Stimulated activated effector memory CD8-positive, alpha-beta T cell treated with anti-CD3 and anti-CD28 coated beads, Interleukin-12 subunit alpha, Interleukin-12 subunit beta, amount 100 ng/mL, for 72 hours (primary cell): ENCODE measurements around the gene CMA1.
"Not testable (repeated sequence)": the region's sequence is repeated elsewhere in the genome, so short reads cannot be mapped to it uniquely, and the experiment has no call there.

Experiments
- ATAC-seq: fragments of 150-1000 bp; cut with Tn5 transposase; 2 replicates; pipeline ENCODE4 v1.10.0; 2021
- DNase-seq, 2 donors: peaks; one replicate each; pipeline ENCODE4 v3.0.0; 2021 to 2022; ENCODE audit warnings: low spot score in 2 of 2
- H3K27ac Mint-ChIP-seq: one replicate; pipeline ENCODE4 v1.8.0; 2022; ENCODE audit warnings: mild to moderate bottlenecking, mixed read lengths
- H3K36me3 Mint-ChIP-seq: one replicate; pipeline ENCODE4 v1.8.0; 2022; ENCODE audit warnings: mild to moderate bottlenecking, mixed read lengths
- H3K4me1 Mint-ChIP-seq: one replicate; pipeline ENCODE4 v1.8.0; 2022; ENCODE audit warnings: mixed read lengths
- H3K4me3 Mint-ChIP-seq: one replicate; pipeline ENCODE4 v1.8.0; 2022; ENCODE audit warnings: mild to moderate bottlenecking, mixed read lengths
- H3K9me3 Mint-ChIP-seq: one replicate; pipeline ENCODE4 v1.8.0; 2022; ENCODE audit warnings: mixed read lengths

The CMA1 gene

DNA sequence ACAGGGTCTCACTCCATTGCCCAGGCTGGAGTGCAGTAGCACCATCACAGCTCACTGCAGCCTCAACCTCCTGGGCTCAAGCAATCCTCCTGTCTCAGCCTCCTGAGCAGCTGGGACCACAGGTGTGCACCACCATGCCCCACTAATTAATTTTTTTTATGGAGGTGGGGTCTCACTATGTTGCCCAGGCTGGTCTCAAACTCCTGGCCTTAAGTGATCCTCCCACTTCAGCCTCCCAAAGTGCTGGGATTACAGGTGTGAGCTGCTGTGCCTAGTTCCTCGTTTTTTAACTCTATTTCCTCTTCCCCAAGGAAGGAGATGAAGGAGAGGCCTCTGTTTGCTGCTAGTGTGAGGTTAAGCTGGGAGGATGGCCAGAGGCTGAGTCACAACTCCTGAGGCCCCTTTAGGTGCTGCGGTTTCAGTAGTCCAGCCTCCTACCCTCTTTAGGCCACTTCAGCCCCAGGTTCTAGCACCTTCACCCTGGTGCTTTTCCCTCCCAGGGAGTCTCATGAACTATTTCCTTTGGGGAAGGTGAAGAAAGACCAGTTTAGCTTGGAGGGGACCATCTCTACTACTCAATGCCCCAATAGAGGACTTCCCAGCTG lies 25.3 kb downstream of the CMA1 start:
- not testable (repeated sequence) for H3K9me3 Mint-ChIP-seq, ATAC-seq, H3K4me3 Mint-ChIP-seq, H3K36me3 Mint-ChIP-seq, DNase-seq
- peaks cover 24% of the 10 kb centered on the region for H3K4me1 Mint-ChIP-seq
- peak overlapping the region; percentile 56 for H3K27ac Mint-ChIP-seq

DNA sequence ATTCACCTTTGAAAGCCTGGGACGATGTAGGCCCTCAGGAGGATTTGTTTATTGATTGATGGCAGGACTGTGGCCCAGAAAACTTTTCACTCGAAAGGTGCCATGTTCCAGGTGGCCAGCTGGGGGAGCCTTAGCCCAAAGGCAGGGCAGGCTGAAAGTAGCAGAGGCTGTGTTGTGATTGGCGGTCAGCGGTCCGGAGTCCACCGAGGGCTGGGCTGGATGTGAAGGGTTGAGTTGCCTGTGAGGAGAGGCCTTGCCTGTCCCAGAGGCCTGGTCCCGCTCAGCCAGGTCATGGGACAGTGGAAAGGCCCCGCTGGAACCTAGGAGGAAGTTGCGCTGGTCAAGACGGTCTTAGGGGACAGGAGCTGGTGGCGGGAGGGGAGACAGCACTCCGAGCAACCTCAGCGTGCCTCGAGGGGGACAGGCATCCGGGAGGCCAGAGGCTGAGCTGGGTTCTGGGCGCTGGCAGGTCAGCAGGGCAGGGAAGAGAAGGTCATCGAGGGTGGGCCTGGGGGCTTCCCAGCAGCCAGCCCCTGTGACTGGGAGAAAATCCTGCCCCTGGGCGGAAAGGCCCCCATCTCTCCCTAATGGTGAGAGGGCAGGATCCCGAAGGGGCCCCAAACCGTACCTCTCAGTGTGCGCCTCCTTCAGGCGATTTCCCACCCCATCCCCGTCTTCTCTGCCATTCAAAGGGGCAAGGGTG lies 26.3 kb downstream of the CMA1 start:
- no peaks in the 10 kb centered on the region for H3K9me3 Mint-ChIP-seq
- peaks cover 24% of the 10 kb centered on the region for H3K4me1 Mint-ChIP-seq
- H3K4me3 Mint-ChIP-seq, result peak overlapping the region; percentile 64
- peak; percentile 50 to 78 for DNase-seq
- ATAC-seq, result peak; percentile 86
- no peaks in the 10 kb centered on the region for H3K36me3 Mint-ChIP-seq
- peak overlapping the region; percentile 89 for H3K27ac Mint-ChIP-seq

DNA sequence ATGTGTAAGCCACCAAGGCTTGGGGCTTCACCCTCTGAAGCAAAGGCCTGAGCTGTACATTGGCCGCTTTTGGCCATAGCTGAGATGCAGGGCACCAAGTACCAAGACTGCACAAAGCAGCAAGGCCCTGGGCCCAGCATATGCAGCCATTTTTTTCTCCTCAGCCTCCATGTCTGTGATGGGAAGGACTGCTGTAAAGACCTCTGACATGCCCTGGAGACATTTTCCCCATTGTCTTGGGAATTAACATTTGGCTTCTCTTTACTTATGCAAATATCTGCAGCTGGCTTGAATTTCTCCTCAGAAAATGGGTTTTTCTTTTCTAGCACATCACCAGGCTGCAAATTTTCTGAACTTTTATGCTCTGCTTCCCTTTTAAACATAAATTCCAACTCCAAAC lies 28.1 kb downstream of the CMA1 start:
- H3K4me1 Mint-ChIP-seq, result peaks cover 24% of the 10 kb centered on the region
- ATAC-seq, result not testable (repeated sequence)

DNA sequence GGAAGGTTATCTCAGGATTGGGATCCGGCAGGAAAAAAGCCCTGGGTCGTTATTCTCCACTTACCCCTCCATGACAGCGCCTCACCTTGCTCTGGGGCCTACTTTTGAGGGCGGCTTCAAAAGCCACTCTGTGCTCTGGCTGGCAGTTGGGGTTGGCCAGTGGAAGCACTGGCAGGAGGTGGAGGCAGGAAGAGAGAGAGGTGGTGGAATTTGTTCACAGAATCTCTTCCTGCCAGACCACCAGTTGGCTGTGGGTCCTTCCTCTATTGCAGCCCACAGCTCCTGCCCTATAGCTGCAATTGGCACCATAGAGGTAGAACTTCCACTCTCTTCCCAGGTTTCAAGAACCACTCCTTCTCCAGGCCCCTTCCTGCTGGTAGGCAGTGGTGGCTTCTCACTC lies 32.8 kb downstream of the CMA1 start:
- ATAC-seq, result no peak
- Mint-ChIP-seq H3K9me3 (no peaks in the 10 kb centered on the region), H3K36me3 (no peaks in the 10 kb centered on the region), H3K4me1 (no peaks in the 10 kb centered on the region), H3K4me3 (no peak overlapping the region), H3K27ac (no peak overlapping the region)
- DNase-seq, result no peak

More for the DNA sequence above, 28.1 kb downstream of the CMA1 start:
- not testable (repeated sequence) for H3K9me3 Mint-ChIP-seq, H3K36me3 Mint-ChIP-seq, DNase-seq, H3K4me3 Mint-ChIP-seq, H3K27ac Mint-ChIP-seq

DNA sequence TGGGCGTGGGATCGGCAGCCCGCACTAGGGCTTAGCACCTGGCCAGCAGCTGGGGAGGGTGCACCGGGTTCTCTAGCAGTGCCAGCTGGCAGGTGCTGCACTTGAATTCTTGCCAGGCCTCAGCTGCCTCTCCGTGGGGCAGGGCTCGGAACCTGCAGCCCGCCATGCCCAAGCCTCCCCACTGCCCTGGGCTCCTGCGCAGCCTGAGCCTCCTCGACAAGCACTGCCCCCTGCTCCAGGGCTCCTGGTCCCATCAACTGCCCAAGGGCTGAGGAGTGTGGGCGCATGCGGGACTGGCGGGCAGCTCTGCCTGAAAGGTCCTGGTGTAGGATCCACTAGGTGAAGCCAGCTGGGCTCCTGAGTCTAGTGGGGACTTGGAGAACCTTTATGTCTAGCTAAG lies 34.9 kb downstream of the CMA1 start:
- H3K4me3 Mint-ChIP-seq, result no peak overlapping the region
- no peak overlapping the region for H3K27ac Mint-ChIP-seq
- DNase-seq, result no peak
- no peak for ATAC-seq
- no peaks in the 10 kb centered on the region for H3K9me3 Mint-ChIP-seq
- H3K36me3 Mint-ChIP-seq, result no peaks in the 10 kb centered on the region
- H3K4me1 Mint-ChIP-seq, result no peaks in the 10 kb centered on the region

DNA sequence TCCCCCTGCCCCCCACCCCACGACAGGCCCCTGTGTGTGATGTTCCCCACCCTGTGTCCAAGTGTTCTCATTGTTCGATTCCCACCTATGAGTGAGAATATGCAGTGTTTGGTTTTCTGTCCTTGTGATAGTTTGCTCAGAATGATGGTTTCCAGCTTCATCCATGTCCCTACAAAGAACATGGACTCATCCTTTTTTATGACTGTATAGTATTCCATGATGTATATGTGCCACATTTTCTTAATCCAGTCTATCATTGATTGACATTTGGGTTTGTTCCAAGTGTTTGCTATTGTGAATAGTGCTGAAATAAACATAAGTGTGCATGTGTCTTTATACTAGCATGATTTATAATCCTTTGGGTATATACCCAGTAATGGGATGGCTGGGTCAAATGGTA lies 37.6 kb downstream of the CMA1 start:
- H3K4me1 Mint-ChIP-seq, H3K36me3 Mint-ChIP-seq, H3K9me3 Mint-ChIP-seq, H3K4me3 Mint-ChIP-seq, ATAC-seq, DNase-seq, H3K27ac Mint-ChIP-seq: not testable (repeated sequence)

DNA sequence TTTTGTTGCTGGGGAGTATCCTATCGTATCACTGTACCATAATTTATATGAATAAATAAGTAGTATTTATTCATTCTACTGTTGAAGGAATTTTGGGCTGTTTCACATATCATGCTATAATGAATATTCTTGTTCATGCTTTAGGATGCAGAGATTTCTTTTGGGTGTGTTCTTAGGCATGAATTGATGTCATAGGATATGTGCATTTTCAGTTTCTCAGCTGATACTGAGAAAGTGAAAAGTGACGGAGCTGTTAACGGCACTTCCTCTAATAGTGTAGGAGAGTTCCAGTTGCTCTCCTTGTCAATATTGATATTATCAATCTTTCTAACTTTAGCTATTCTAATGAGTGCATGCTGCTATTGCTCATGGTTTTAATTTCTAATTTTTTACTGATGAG lies 42.3 kb downstream of the CMA1 start:
- Mint-ChIP-seq H3K4me3 (no peak overlapping the region), H3K36me3 (no peaks in the 10 kb centered on the region), H3K9me3 (no peaks in the 10 kb centered on the region), H3K4me1 (peaks cover 24% of the 10 kb centered on the region), H3K27ac (no peak overlapping the region)
- ATAC-seq (no peak), DNase-seq (no peak)

DNA sequence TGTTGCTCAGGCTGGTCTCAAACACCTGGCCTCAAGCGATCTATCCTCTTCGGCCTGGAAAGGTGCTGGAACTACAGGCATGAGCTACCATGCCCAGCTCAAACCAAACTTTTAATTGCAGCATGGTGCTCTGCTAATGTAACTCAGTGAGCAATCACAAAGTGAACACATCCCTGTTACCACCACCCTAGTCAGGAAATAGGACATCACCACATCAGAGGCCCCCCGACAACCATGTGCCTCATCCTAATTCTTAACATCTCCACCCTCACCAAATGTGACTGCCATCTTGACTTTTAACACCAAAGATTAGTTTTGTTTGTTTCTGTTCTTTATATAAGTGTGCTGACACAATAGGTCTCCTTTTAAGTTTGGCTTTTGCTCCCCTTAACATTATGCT lies 42.7 kb downstream of the CMA1 start:
- no peaks in the 10 kb centered on the region for H3K36me3 Mint-ChIP-seq
- ATAC-seq (no peak), DNase-seq (no peak)
- no peak overlapping the region for H3K27ac Mint-ChIP-seq
- H3K4me3 Mint-ChIP-seq, result no peak overlapping the region
- peaks cover 24% of the 10 kb centered on the region for H3K4me1 Mint-ChIP-seq
- no peaks in the 10 kb centered on the region for H3K9me3 Mint-ChIP-seq

DNA sequence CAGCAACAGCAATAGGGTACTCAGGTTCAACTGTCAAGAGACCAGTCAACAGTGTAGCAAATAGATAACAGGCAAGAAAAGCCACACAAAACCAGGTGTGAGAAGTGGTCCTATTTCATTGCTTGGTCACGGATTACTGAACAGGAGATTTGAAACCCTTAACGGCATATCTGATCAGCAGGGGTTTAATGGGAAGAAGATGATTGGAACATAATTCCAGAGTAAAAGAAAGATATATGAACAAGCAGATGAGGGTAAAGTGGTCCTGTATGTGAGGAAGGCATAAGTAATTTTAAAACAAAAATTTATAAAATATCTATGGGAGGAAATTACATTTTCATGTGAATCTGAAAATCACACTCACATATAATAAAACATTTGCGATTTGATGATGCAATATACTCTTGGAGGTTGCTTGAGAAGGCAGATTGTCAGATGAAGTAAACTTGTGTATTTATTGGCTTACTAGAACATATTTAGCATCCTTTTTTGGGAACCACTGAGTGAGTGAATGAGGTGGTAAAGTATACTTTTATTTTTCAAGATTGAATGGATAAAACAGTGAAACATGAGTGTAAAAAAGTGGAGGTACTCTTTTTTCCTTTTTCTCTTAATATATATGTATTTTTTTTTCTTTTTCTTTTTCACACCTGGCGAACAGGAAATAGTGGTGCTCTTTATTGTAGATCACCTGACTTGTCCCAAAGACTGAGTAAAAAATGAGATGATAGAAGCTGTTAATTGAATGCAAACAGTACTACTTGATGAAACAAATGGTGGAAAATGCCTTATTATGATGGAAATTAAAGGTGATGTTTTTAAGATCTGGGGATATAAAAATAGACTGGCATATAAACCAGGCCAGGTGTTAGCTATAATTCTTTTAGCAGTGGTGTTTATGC lies 43.9 kb downstream of the CMA1 start:
- H3K36me3 Mint-ChIP-seq, result no peaks in the 10 kb centered on the region
- H3K4me3 Mint-ChIP-seq, result no peak overlapping the region
- peak overlapping the region; percentile 4 for H3K27ac Mint-ChIP-seq
- no peak for DNase-seq
- peaks cover 24% of the 10 kb centered on the region for H3K4me1 Mint-ChIP-seq
- no peak for ATAC-seq
- H3K9me3 Mint-ChIP-seq, result no peaks in the 10 kb centered on the region

DNA sequence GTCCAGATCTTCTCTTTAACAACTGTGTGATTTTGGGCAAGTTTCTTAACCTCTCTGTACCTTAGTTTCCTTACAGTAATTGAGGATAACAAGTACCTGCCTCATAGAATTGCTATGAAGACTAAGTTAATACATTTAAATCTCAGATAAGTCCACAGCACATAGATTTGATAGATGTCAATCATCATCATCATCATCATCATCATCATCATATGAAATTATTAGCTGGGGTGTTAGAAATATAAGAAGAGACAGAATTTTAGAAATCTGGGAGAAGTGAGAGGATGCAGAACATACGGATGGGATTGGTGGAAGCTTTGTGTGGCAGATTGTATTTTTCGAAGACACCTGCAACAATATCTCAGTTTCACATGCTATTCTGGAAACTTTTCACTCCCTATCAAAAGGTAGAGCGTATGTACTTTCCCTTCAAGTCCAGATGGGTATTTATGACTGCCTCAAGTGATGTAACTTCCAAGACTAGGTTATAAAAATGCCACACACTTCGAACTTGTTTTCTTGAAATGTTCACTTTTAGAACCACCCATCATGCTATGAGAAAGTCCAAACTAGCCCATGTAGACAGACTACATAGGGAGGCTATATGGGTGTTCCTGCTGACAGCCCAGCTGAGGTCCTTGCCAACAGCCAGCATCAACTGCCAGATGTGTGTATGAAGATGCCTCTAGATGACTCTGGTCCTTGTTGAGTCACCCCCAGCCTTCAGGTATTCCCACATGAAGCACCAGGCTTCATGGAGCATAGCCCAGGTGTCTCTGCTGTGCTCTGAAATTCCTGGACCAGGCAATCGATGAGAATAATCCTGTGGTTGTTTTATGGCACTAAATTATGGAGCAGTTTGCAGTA lies 44.8 kb downstream of the CMA1 start:
- no peak for DNase-seq
- no peak overlapping the region for H3K4me3 Mint-ChIP-seq
- peak overlapping the region; percentile 4 for H3K27ac Mint-ChIP-seq
- ATAC-seq, result no peak
- no peaks in the 10 kb centered on the region for H3K9me3 Mint-ChIP-seq
- no peaks in the 10 kb centered on the region for H3K36me3 Mint-ChIP-seq
- H3K4me1 Mint-ChIP-seq, result peaks cover 24% of the 10 kb centered on the region

DNA sequence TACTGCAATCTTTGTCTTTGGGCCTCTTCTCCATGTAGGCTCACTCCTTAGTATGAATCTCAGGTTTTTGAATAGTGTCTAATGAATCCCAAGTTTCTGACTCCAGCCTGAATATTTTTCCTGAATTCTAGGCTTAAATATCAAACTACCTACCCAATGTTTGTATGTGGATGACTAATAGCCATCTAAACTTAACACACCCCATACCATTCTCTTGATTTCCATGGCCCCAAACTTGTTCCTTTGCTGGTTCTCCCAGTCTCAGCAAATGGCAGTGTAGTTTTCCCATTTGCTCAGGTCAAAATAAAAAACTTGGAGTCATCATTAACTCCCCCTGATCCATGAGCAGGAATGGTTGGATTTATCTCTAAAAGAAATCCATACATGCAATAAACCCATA lies 46.7 kb downstream of the CMA1 start:
- H3K4me1 Mint-ChIP-seq, result peaks cover 24% of the 10 kb centered on the region
- ATAC-seq, result no peak
- DNase-seq, result no peak
- H3K4me3 Mint-ChIP-seq, result no peak overlapping the region
- H3K9me3 Mint-ChIP-seq, result no peaks in the 10 kb centered on the region
- H3K36me3 Mint-ChIP-seq, result no peaks in the 10 kb centered on the region
- no peak overlapping the region for H3K27ac Mint-ChIP-seq

DNA sequence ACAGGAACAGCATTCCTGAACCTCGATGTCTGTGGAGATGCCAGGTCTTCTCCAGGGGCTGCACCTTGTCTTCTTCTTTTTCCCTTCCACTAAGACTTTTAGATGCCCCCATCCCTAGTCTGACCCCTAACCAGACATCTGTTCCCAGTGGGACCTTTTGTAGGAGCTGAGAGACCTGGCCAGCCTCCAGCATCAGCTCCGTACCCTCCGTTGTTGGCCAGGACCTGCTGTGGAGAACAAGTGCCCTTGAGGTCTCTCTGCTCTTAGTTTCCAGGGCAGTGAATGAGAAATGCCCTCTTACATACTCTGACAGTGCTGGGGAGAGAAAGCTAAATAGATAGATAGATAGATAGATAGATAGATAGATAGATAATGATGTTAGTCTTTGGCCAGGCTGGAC lies 48.7 kb downstream of the CMA1 start:
- ATAC-seq, result no peak
- Mint-ChIP-seq H3K4me3 (no peak overlapping the region), H3K9me3 (no peaks in the 10 kb centered on the region), H3K4me1 (peaks cover 14% of the 10 kb centered on the region), H3K27ac (peak overlapping the region; percentile 72), H3K36me3 (no peaks in the 10 kb centered on the region)
- DNase-seq, result no peak

DNA sequence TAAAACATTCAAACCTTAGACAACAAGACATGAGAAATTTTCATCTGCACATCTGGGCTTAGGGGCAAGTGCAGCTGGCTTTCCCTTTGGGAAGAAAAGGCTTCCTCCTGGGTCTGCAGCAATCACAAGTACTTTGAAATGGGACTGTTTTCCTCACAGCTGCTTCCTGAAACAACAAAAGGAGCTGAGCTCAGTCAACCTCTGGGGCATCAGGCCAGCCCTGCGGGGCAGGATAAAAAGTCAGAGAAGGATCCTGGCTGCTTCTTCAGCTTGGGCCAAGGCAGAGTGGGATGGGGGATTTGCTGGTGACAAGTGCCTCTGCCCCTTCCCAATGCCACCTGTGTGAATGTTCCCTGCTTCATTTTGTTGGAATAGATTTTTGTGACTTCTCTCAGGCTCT lies 49.3 kb downstream of the CMA1 start:
- H3K9me3 Mint-ChIP-seq, result no peaks in the 10 kb centered on the region
- no peak overlapping the region for H3K4me3 Mint-ChIP-seq
- DNase-seq, result no peak
- no peaks in the 10 kb centered on the region for H3K36me3 Mint-ChIP-seq
- ATAC-seq, result no peak
- no peak overlapping the region for H3K27ac Mint-ChIP-seq
- H3K4me1 Mint-ChIP-seq, result peaks cover 8% of the 10 kb centered on the region

DNA sequence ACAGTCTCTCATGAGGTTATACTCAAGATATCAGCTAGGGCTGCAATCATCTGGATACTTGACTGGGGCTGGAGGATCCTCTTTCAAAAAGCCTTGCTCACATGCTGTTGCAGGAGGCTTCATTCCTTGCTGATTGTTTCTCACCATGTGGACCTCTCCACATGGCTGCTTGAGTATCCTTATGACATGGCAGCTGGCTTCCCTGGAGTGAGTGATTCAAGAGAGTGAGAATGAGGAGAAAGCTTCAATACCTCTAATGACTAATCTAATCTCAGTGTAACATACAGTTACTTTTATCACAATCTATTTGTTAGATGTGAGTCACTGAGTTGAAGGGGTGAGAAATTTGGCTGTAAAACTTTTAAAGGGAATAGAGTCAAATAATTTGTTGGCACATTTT lies 51.1 kb downstream of the CMA1 start:
- no peaks in the 10 kb centered on the region for H3K36me3 Mint-ChIP-seq
- peaks cover 2% of the 10 kb centered on the region for H3K4me1 Mint-ChIP-seq
- H3K9me3 Mint-ChIP-seq, result no peaks in the 10 kb centered on the region
- DNase-seq (no peak), ATAC-seq (peak; percentile 78)
- no peak overlapping the region for H3K27ac Mint-ChIP-seq
- H3K4me3 Mint-ChIP-seq, result no peak overlapping the region
